ENCODE measurements around the gene CYP27A1. TPM values are rescaled to one million over a fixed set of nuclear protein-coding genes. Genes with fewer than 3 reads are reported as not detected.

CYP27A1 gene
- total and polyA plus RNA-seq, 10 donors = 8.7 to 65.5 (median 15.2) TPM

DNA sequence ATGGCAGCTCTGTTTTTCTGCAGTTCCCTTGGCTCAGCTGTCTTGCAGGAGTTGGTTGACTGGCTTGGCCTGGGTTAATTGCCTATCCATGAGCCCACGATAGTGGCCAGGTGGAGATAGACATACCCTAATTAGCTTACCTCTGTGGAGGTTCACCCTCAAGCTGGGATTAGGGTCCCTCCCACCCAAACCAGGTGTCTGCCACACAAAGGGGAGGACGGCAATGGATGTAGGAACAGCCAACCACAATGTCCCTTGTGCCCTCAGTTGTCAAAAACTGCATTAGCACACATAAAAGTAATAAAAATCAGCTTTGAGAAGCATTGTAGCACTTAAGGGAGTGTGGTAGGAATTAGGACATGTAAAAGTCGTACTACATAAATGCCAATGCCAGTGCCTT is 4.2 kb downstream of the CYP27A1 start:
- WGBS, 5 donors = 71 to 89% (median 84%) methylated on average over 3 of the region's 3 CpGs

DNA sequence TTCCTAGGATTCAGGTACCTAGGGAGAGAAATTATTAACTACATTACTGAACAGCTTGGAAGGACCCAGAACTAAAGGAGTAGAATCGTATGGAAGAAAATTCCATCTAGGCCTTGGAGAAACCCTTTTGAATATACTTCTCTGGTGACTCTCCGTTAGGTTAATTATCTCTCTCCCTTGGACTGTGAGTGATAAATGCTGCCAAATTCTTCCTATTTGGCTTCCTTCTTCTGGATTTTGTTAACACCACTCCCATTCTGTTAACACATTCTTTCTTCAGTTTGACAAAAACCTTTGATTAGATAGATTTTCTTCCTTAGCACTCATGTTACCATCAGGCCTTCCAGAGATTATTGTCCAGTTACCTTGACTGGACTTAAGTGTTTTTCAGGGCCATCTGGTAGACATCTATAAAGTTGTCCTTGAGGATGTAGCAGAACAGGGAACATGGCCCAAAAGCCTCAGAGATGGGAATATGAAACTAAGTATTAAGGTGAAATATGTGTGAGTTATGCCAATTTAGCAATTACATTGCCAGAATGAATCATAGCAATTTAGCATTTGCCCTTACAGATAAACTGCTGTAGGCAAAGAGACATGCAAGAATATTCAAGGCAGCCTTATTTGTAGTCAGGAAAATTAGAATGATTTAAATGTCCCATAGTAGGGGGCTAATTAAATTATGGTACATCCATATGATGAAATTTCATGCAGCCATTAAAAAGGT is 6.7 kb downstream of the CYP27A1 start:
- intact Hi-C loops (cut with DNase I; ENCODE audit: low total_unique reads) = no loop called here
- peaks cover 0 to 5% (median 0%) of the 10 kb centered on the region in 8 donors for H3K9me3 ChIP-seq
- TF ChIP-seq, protein P1, sequence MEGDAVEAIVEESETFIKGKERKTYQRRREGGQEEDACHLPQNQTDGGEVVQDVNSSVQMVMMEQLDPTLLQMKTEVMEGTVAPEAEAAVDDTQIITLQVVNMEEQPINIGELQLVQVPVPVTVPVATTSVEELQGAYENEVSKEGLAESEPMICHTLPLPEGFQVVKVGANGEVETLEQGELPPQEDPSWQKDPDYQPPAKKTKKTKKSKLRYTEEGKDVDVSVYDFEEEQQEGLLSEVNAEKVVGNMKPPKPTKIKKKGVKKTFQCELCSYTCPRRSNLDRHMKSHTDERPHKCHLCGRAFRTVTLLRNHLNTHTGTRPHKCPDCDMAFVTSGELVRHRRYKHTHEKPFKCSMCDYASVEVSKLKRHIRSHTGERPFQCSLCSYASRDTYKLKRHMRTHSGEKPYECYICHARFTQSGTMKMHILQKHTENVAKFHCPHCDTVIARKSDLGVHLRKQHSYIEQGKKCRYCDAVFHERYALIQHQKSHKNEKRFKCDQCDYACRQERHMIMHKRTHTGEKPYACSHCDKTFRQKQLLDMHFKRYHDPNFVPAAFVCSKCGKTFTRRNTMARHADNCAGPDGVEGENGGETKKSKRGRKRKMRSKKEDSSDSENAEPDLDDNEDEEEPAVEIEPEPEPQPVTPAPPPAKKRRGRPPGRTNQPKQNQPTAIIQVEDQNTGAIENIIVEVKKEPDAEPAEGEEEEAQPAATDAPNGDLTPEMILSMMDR (IDR thresholded peaks at IDR 0.05 in 8 of 11, conservative IDR thresholded peaks at IDR 0.05 in 3 of 11) = no peak
- TF ChIP-seq POLR2AphosphoS5 (IDR thresholded peaks at IDR 0.05) (no peak), POLR2A (IDR thresholded peaks at IDR 0.05) (no peak)
- H3K4me3 ChIP-seq = no peak overlapping the region
- WGBS, 5 donors = 79 to 96% (median 93%) methylated on average over 2 of the region's 2 CpGs
- H3K27ac ChIP-seq = no peak overlapping the region
- H3K36me3 ChIP-seq = peaks cover 0 to 3% (median 0%) of the 10 kb centered on the region in 6 donors
- H3K27me3 ChIP-seq (replicated peaks in 1 of 7) = peaks cover 0 to 14% (median 0%) of the 10 kb centered on the region in 7 donors
- H3K4me1 ChIP-seq = no peaks in the 10 kb centered on the region
- DNase-seq = no peak

More for the DNA sequence above, 4.2 kb downstream of the CYP27A1 start:
- peaks cover 0 to 3% (median 0%) of the 10 kb centered on the region in 6 donors for H3K36me3 ChIP-seq
- TF ChIP-seq POLR2AphosphoS5 (IDR thresholded peaks at IDR 0.05) (no peak), POLR2A (IDR thresholded peaks at IDR 0.05) (no peak)
- TF ChIP-seq, protein P1 (IDR thresholded peaks at IDR 0.05 in 8 of 11, conservative IDR thresholded peaks at IDR 0.05 in 3 of 11) = no peak
- peaks cover 0 to 39% (median 16%) of the 10 kb centered on the region in 7 donors for H3K27me3 ChIP-seq (replicated peaks in 1 of 7)
- peaks cover 0 to 18% (median 11%) of the 10 kb centered on the region in 6 donors for H3K4me1 ChIP-seq
- peaks cover 0 to 5% (median 0%) of the 10 kb centered on the region in 8 donors for H3K9me3 ChIP-seq
- DNase-seq = no peak
- H3K4me3 ChIP-seq = no peak overlapping the region
- no peak overlapping the region for H3K27ac ChIP-seq
- intact Hi-C loops (cut with DNase I; ENCODE audit: low total_unique reads) = no loop called here

GRCh38 chr2:218792433-218792832 is 10.5 kb downstream of the CYP27A1 start:
- peaks cover 0 to 5% (median 0%) of the 10 kb centered on the region in 8 donors for H3K9me3 ChIP-seq
- WGBS, 5 donors = 81 to 95% (median 92%) methylated on average over 1 of the region's 1 CpG
- DNase-seq = no peak
- H3K27ac ChIP-seq = no peak overlapping the region
- no peak overlapping the region for H3K4me3 ChIP-seq
- H3K36me3 ChIP-seq = peaks cover 0 to 3% (median 0%) of the 10 kb centered on the region in 6 donors
- H3K4me1 ChIP-seq = no peaks in the 10 kb centered on the region
- TF ChIP-seq POLR2AphosphoS5 (IDR thresholded peaks at IDR 0.05) = no peak
- TF ChIP-seq, protein P1 (IDR thresholded peaks at IDR 0.05 in 8 of 11, conservative IDR thresholded peaks at IDR 0.05 in 3 of 11) = no peak
- TF ChIP-seq POLR2A (IDR thresholded peaks at IDR 0.05) = no peak
- intact Hi-C loops (cut with DNase I; ENCODE audit: low total_unique reads) = no loop called here
- H3K27me3 ChIP-seq (replicated peaks in 1 of 7) = no peaks in the 10 kb centered on the region

- Histone ChIP-seq H3K4me1 (no peaks in the 10 kb centered on the region), H3K4me3 (no peak overlapping the region), H3K27me3 (replicated peaks in 1 of 7) (peaks cover 0 to 6% (median 0%) of the 10 kb centered on the region in 7 donors), H3K27ac (no peak overlapping the region), H3K9me3 (no peaks in the 10 kb centered on the region), H3K36me3 (no peaks in the 10 kb centered on the region)
- intact Hi-C loops (cut with DNase I; ENCODE audit: low total_unique reads) = no loop called here
- WGBS, 5 donors = 88 to 99% (median 94%) methylated on average over 4 of the region's 4 CpGs
- DNase-seq = no peak
- TF ChIP-seq POLR2AphosphoS5 (IDR thresholded peaks at IDR 0.05) (no peak), POLR2A (IDR thresholded peaks at IDR 0.05) (no peak)
- TF ChIP-seq, protein P1 (IDR thresholded peaks at IDR 0.05 in 8 of 11, conservative IDR thresholded peaks at IDR 0.05 in 3 of 11) = no peak
These were observed 14.7 kb downstream of the CYP27A1 start for GRCh38 chr2:218796691-218797090.
